ENCODE data around the gene SLC26A4.

The SLC26A4 gene

GRCh38 chr7:107754642-107755041 is 94.0 kb downstream of the SLC26A4 start:
- DNase-seq: no peak

GRCh38 chr7:107758667-107759066 is 98.0 kb downstream of the SLC26A4 start:
- DNase-seq: no peak

DNA sequence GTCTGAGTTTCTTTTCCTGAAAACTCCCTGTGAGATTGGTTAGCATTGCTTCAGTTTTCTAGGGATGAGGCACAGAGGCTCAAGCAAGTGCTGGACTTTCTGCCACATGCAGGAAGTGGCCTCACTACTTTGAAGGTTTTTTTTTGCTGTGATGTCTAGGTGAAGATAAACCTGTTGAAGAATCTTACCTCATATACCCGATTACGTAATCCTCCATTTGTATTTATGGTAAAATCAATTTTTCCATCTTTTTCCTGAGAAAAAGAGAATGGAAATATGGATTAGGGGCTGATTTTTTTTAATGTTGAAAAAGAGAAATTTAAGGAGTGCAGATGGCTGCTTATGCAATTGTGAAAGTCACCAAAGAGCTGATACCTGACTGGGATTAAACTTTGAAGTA is 106.8 kb downstream of the SLC26A4 start:
- DNase-seq: no peak

Measured in NCI-H1436 (cell line).